Activated T-cell treated with anti-CD3 and anti-CD28 coated beads, Interleukin-2, amount 50 U/mL, for 72 hours (primary cell): ENCODE results near the gene TSSK2. TPM values are rescaled to one million over a fixed set of nuclear protein-coding genes. Genes with fewer than 3 reads are reported as not detected.

Experiments
- ATAC-seq, 2 donors: fragments of 150-1000 bp; cut with Tn5 transposase; replicated peaks in 1 of 2; 2 replicates each; pipeline ENCODE4 v1.10.0; 2021; ENCODE audit warnings: moderate library complexity in 2 of 2, mild to moderate bottlenecking in 1 of 2
- DNase-seq, 2 donors: peaks; one replicate each; pipeline ENCODE4 v3.0.0; 2021 to 2022; ENCODE audit warnings: mixed read lengths in 1 of 2
- H3K27ac Mint-ChIP-seq: one replicate; pipeline ENCODE4 v1.8.0; 2022; ENCODE audit warnings: mild to moderate bottlenecking, moderate library complexity, mixed read lengths
- H3K27me3 Mint-ChIP-seq: one replicate; pipeline ENCODE4 v1.8.0; 2022; ENCODE audit warnings: low read depth, mixed read lengths
- H3K36me3 Mint-ChIP-seq, 2 donors: one replicate each; pipeline ENCODE4 v1.8.0; 2022; ENCODE audit warnings: mixed read lengths in 2 of 2, mild to moderate bottlenecking in 1 of 2; ENCODE audit not compliant: insufficient read depth in 2 of 2
- H3K4me1 Mint-ChIP-seq: one replicate; pipeline ENCODE4 v1.8.0; 2022; ENCODE audit warnings: low read depth, mixed read lengths
- H3K4me3 Mint-ChIP-seq, 2 donors: one replicate each; pipeline ENCODE4 v1.8.0; 2022; ENCODE audit warnings: mild to moderate bottlenecking in 2 of 2, mixed read lengths in 2 of 2, moderate library complexity in 2 of 2
- H3K9me3 Mint-ChIP-seq, 2 donors: one replicate each; pipeline ENCODE4 v1.8.0; 2022; ENCODE audit warnings: mixed read lengths in 2 of 2
- total RNA-seq, 2 donors: library from RNA; stranded (reverse); gene quantifications; one replicate each; pipeline ENCODE4 v1.2.3, GENCODE V29; 2022

The TSSK2 gene
- total RNA-seq, 2 donors from 2014 or later = not detected

DNA sequence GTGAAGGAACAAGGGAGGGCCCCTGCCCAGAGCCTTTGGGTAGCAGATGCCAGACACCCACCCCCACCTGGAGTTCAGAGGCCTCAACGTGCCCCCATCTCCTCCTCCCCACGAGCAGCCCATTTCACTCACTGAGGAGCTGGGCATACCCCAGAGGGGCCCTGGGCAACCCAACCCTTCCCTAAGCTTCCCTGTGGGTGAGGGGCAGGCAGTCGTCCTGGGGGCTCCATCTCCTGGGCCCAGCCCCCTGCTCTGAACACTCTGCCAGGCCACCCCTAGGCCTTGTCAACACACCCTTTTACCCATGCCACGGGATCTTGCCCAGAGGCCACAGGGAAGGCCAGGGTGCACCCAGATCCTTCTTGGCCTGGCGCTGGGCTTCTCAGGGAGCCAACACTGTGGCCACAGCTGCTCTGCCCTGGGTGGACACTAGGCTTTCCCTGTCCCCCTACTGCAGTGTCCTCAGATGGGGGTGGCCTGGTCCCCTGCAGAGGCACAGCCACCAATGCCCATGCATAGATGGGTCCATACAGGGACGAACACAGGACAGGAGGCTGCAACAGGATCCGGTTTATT, 44.0 kb downstream of the TSSK2 start:
- peaks cover 47% of the 10 kb centered on the region for H3K4me1 Mint-ChIP-seq

DNA sequence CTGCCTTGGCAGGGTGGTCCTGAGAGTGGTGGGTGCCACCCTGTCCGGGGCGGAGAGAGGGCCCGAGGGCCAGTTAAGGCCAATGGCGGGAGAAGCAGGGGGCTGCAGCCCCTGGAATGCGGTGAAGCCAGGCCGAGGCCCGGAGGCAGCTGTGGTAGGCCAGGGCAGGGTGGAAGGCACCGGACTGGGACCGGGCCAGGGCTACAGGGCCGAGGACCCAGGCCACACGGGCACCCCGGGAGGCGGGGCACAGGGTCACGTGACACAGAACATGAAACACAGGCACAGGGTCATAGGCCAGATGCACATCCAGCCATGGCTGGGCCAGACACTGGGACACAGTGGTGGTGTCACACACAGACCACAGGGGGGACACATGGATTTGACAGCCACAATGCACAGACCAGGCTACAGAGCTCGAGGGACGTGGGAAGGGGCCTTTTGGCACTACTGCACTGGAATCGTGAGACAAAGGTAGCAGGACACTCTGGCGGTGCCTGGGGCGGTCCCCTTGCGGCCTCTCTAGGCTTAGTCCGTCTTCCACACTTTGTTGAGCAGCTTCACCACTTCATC, 44.6 kb downstream of the TSSK2 start:
- H3K9me3 Mint-ChIP-seq = no peaks in the 10 kb centered on the region
- no peak overlapping the region for H3K27ac Mint-ChIP-seq
- H3K4me3 Mint-ChIP-seq = peak overlapping the region in 1 of 2 donors; percentile 36
- H3K4me1 Mint-ChIP-seq = peaks cover 42% of the 10 kb centered on the region
- DNase-seq = no peak
- H3K27me3 Mint-ChIP-seq = no peaks in the 10 kb centered on the region
- H3K36me3 Mint-ChIP-seq = peaks cover 0 to 2% of the 10 kb centered on the region in 2 donors
- ATAC-seq = no peak

More for the DNA sequence above, 44.0 kb downstream of the TSSK2 start:
- Mint-ChIP-seq H3K4me3 (no peak overlapping the region), H3K27ac (no peak overlapping the region), H3K9me3 (no peaks in the 10 kb centered on the region), H3K27me3 (peaks cover 5% of the 10 kb centered on the region), H3K36me3 (peaks cover 0 to 2% of the 10 kb centered on the region in 2 donors)
- no peak for DNase-seq
- ATAC-seq = no peak

GRCh38 chr22:19176175-19176643, 45.1 kb downstream of the TSSK2 start:
- no peaks in the 10 kb centered on the region for H3K9me3 Mint-ChIP-seq
- ATAC-seq = no peak
- H3K36me3 Mint-ChIP-seq = no peaks in the 10 kb centered on the region
- DNase-seq = no peak
- no peaks in the 10 kb centered on the region for H3K27me3 Mint-ChIP-seq
- peak overlapping the region in 1 of 2 donors; percentile 72 for H3K4me3 Mint-ChIP-seq
- H3K4me1 Mint-ChIP-seq = peaks cover 44% of the 10 kb centered on the region
- no peak overlapping the region for H3K27ac Mint-ChIP-seq

DNA sequence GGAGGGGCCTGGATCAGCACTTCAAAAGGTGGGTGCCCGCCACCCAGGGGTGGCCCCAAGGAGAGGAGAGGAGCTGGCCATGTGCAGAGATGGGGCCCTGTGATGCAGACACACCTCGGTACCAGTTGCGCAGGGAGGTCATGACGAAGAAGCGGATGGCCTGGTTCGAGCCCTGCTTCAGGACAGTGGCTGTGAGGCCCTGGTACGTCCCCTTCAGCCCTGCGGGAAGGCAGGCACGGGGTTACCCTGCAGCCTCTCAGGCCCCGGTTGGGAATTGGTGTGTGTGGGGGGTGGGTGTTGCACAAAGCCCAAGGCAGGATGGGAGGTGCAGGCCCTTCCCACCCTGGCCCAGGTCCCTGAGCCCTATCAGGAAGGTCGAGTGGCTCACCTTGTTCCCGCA, 45.6 kb downstream of the TSSK2 start:
- Mint-ChIP-seq H3K9me3 (no peaks in the 10 kb centered on the region), H3K27ac (no peak overlapping the region), H3K4me1 (peaks cover 49% of the 10 kb centered on the region), H3K36me3 (no peaks in the 10 kb centered on the region), H3K27me3 (no peaks in the 10 kb centered on the region), H3K4me3 (peak overlapping the region; percentile 72 to 77)
- ATAC-seq = no peak
- no peak for DNase-seq

DNA sequence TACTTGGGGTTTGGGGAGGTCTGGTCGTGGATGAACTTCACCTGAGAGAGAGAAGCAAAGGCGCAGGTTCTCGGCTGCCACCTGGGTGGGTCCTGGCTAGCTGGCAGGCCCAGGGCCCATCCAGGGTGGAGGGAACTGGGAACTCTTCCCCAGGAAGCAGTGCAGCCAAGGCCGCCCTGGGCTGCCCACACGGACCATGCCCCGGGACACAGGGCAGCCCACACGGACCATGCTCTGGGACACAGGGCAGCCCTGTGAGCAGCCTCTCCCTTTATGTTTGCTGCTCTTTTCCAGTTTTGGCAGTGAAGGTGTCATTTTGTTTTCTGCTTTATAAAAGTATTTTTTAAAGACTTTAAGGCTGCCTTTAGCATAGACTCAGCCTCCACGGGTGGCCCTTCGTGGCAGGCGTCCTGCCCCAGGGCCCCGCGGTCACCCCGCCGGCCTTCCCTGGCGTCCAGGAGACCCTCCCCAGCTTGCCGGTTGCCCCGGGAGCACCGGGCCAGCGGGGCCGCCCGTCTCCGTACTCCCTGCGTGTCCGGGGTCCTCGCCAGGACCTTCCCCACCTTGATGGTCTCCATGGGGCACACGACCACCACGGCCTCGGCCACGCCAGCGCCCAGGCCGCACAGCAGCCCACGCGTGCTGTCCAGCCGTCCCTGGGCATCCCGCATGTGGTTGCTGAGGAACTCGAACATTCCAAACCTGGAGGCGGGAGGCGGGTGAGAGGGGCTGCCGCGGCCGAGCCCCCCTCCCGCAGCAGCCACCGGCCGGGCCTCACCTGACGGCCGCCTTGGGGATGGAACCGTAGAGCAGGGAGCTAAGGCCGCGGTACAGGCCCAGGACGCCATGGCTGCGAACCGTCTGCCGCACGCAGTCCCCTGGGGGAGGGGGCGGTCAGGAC, 46.3 kb downstream of the TSSK2 start:
- Mint-ChIP-seq H3K27me3 (no peaks in the 10 kb centered on the region), H3K36me3 (no peaks in the 10 kb centered on the region), H3K27ac (no peak overlapping the region), H3K4me1 (peaks cover 51% of the 10 kb centered on the region), H3K4me3 (peak overlapping the region; percentile 72 to 77), H3K9me3 (no peaks in the 10 kb centered on the region)
- ATAC-seq (no peak), DNase-seq (no peak)

- H3K9me3 Mint-ChIP-seq = no peaks in the 10 kb centered on the region
- ATAC-seq (peak; percentile 59 to 62), DNase-seq (peak in 1 of 2 donors; percentile 65)
- peak overlapping the region; percentile 72 to 77 for H3K4me3 Mint-ChIP-seq
- no peaks in the 10 kb centered on the region for H3K36me3 Mint-ChIP-seq
- no peak overlapping the region for H3K27ac Mint-ChIP-seq
- no peaks in the 10 kb centered on the region for H3K27me3 Mint-ChIP-seq
- peaks cover 47% of the 10 kb centered on the region for H3K4me1 Mint-ChIP-seq
Observed at GRCh38 chr22:19178065-19178656, 47.1 kb downstream of the TSSK2 start.

DNA sequence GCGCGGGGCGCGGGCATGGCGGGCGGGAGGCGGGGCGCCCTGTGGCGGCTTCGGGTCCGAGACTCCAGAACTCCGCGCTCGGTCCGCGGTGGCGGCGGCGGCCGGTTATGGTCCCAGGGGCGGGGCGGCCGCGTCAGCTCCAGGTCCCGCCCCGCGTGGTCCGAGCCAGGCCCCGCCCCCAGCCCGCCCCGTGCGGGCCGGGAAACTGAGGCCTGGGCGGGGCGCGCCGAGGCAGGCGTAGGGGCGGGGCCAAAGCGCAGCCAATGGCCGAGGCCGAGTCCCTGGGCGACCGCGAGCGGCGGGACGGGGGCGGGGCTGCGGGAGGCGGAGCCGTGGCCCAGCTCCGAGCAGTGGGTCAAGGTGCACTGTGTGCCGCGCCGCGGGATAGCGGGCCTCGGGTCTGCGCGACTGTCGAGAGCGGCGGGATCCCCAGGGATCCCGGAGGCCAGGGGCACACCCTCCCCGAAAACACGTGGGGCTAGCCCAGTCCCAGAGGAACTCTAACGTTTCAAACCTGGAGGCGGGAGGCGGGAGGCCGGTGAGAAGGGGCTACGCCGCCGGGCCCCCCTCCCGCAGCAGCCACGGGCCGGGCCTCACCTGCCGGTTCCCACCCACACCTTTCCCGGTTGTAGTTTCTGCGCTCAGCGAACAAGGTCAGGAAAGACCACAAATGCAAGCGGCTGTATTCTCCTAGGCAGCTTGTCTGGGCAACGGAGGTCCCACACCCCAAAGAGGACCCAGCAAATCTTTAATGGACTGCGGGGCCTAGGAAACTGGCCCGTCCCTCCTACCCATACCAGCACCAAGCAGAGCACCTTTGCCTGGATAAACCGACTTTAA, 47.8 kb downstream of the TSSK2 start, which contains the start of gene SLC25A1:
SLC25A1 (minus strand) TSS at position 80 of the 840 bp plus-strand sequence; CDS start at position 17, 63 bp downstream.
- Mint-ChIP-seq H3K27me3 (no peaks in the 10 kb centered on the region), H3K4me1 (peaks cover 40% of the 10 kb centered on the region), H3K9me3 (no peaks in the 10 kb centered on the region), H3K36me3 (no peaks in the 10 kb centered on the region), H3K27ac (no peak within 1 kb of the TSS), H3K4me3 (peak within 1 kb of the TSS; percentile 80 to 83)
- DNase-seq = peak; percentile 92 to 93
- peak; percentile 86 for ATAC-seq

- ATAC-seq = peak; percentile 46 to 49
- peak overlapping the region; percentile 80 to 83 for H3K4me3 Mint-ChIP-seq
Observed at GRCh38 chr22:19179497-19180048, 48.5 kb downstream of the TSSK2 start.

DNA sequence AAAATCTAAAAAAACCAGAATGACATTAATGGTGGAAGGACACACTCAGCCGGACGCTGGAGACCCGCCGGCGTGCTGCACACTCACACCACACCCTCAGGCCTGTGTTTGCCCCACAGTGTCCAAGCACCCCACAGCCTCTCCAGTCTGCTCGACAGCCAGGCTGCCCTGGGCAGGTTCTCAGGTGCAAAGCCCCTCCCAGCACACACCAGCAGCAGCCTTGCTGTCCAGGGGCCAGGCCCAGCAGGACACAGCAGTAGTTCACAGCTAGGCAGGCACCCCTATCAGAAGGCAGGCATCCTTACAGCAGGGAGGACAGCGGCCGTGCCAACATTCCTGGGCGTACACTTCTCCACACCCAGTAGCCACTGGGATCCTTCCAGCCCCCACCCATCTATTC, 49.1 kb downstream of the TSSK2 start:
- no peak overlapping the region for H3K27ac Mint-ChIP-seq
- peaks cover 30% of the 10 kb centered on the region for H3K4me1 Mint-ChIP-seq
- DNase-seq (no peak), ATAC-seq (no peak)
- H3K36me3 Mint-ChIP-seq = no peaks in the 10 kb centered on the region
- H3K27me3 Mint-ChIP-seq = no peaks in the 10 kb centered on the region
- H3K9me3 Mint-ChIP-seq = no peaks in the 10 kb centered on the region
- no peak overlapping the region for H3K4me3 Mint-ChIP-seq

More at GRCh38 chr22:19179497-19180048, 48.5 kb downstream of the TSSK2 start:
- Mint-ChIP-seq H3K27ac (no peak overlapping the region), H3K9me3 (no peaks in the 10 kb centered on the region), H3K4me1 (peaks cover 33% of the 10 kb centered on the region), H3K36me3 (no peaks in the 10 kb centered on the region), H3K27me3 (no peaks in the 10 kb centered on the region)
- peak; percentile 62 to 66 for DNase-seq

- H3K27me3 Mint-ChIP-seq = no peaks in the 10 kb centered on the region
- no peaks in the 10 kb centered on the region for H3K9me3 Mint-ChIP-seq
- H3K27ac Mint-ChIP-seq = no peak overlapping the region
- DNase-seq = no peak
- peaks cover 28% of the 10 kb centered on the region for H3K4me1 Mint-ChIP-seq
- H3K4me3 Mint-ChIP-seq = peak overlapping the region in 1 of 2 donors; percentile 52
- ATAC-seq = no peak
- no peaks in the 10 kb centered on the region for H3K36me3 Mint-ChIP-seq
Observed at GRCh38 chr22:19180740-19181410, 49.8 kb downstream of the TSSK2 start.

DNA sequence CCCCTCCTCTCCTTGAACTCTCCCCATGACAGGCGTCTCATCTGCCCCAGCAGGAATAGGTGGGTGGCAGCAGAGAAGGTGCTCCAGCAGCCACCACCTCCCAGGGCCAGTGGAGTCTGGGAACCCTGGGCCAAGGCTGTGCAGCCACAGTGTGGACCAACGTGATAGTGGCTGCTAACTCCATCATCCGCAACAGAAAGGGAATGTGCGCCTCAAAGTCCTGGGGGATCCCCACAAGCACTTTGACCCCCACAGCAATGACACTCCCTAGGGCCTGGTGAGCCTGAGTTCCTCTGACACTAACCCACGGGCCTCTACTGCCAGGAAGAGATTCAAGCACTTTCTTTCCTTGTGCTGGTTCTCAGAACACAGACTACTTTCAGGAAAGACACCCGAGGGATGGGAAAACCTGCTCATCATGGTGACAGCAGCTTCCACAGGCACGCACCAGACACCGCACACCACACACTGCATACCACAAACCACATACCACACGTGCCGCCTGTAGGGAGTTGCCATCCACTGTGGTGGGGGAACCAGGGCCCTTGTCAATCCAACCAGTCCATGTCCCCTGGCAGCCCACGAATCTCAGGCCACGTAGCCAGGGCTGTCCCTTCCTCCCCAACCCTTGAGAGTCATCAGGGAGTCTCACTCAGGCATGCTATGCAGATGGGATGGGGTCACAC, 50.8 kb downstream of the TSSK2 start:
- ATAC-seq (no peak), DNase-seq (peak; percentile 45)
- peak overlapping the region; percentile 76 for H3K27ac Mint-ChIP-seq
- H3K9me3 Mint-ChIP-seq = no peaks in the 10 kb centered on the region
- H3K4me1 Mint-ChIP-seq = peaks cover 28% of the 10 kb centered on the region
- no peaks in the 10 kb centered on the region for H3K36me3 Mint-ChIP-seq
- no peaks in the 10 kb centered on the region for H3K27me3 Mint-ChIP-seq
- H3K4me3 Mint-ChIP-seq = peak overlapping the region; percentile 65 to 66
